ENCODE measurements around the gene PRODH. TPM values are rescaled to one million over a fixed set of nuclear protein-coding genes. Genes with fewer than 3 reads are reported as not detected.
"Not testable (repeated sequence)": the region's sequence is repeated elsewhere in the genome, so short reads cannot be mapped to it uniquely, and the experiment has no call there.

PRODH gene
- total RNA-seq, 4 donors from 2014 or later = 1.0 to 3.7 (median 2.6) TPM; not detected in 1

- intact Hi-C loops (cut with DNase I; ENCODE audit: low total_unique reads); H3K9me3 ChIP-seq; DNase-seq: not testable (repeated sequence)
Measured at GRCh38 chr22:18959266-18959665, 23.2 kb upstream of the PRODH start.

GRCh38 chr22:18958738-18959137 lies 22.6 kb upstream of the PRODH start:
- DNase-seq; H3K27me3 ChIP-seq; H3K27ac ChIP-seq; intact Hi-C loops (cut with DNase I; ENCODE audit: low total_unique reads); H3K4me3 ChIP-seq; H3K36me3 ChIP-seq; H3K4me1 ChIP-seq; H3K9me3 ChIP-seq: not testable (repeated sequence)

More at GRCh38 chr22:18959266-18959665, 23.2 kb upstream of the PRODH start:
- not testable (repeated sequence) for H3K27ac ChIP-seq, H3K36me3 ChIP-seq, H3K4me1 ChIP-seq, H3K27me3 ChIP-seq, H3K4me3 ChIP-seq

- H3K9me3 ChIP-seq; H3K4me1 ChIP-seq; H3K36me3 ChIP-seq; H3K27ac ChIP-seq; H3K4me3 ChIP-seq; H3K27me3 ChIP-seq; intact Hi-C loops (cut with DNase I; ENCODE audit: low total_unique reads); DNase-seq: not testable (repeated sequence)
Measured at GRCh38 chr22:18958321-18958705, 22.2 kb upstream of the PRODH start.

GRCh38 chr22:18957621-18958320 lies 21.7 kb upstream of the PRODH start:
- H3K27ac ChIP-seq; DNase-seq; intact Hi-C loops (cut with DNase I; ENCODE audit: low total_unique reads); H3K27me3 ChIP-seq; H3K9me3 ChIP-seq; H3K36me3 ChIP-seq; H3K4me1 ChIP-seq; H3K4me3 ChIP-seq: not testable (repeated sequence)

GRCh38 chr22:18956956-18957355 lies 20.9 kb upstream of the PRODH start:
- DNase-seq; H3K4me3 ChIP-seq; H3K27me3 ChIP-seq; H3K4me1 ChIP-seq; H3K36me3 ChIP-seq; H3K9me3 ChIP-seq; H3K27ac ChIP-seq; intact Hi-C loops (cut with DNase I; ENCODE audit: low total_unique reads): not testable (repeated sequence)

- H3K4me1 ChIP-seq; DNase-seq; H3K4me3 ChIP-seq; H3K27ac ChIP-seq; H3K9me3 ChIP-seq; H3K27me3 ChIP-seq; H3K36me3 ChIP-seq; intact Hi-C loops (cut with DNase I; ENCODE audit: low total_unique reads): not testable (repeated sequence)
Measured at GRCh38 chr22:18956121-18956895, 20.2 kb upstream of the PRODH start.

GRCh38 chr22:18955696-18956095 lies 19.6 kb upstream of the PRODH start:
- Histone ChIP-seq H3K9me3 (no peaks in the 10 kb centered on the region), H3K27me3 (no peaks in the 10 kb centered on the region), H3K36me3 (no peaks in the 10 kb centered on the region), H3K27ac (no peak overlapping the region), H3K4me1 (no peaks in the 10 kb centered on the region), H3K4me3 (no peak overlapping the region)
- no peak for DNase-seq
- intact Hi-C loops (cut with DNase I; ENCODE audit: low total_unique reads) = no loop called here
- TF ChIP-seq CTCF (IDR thresholded peaks at IDR 0.05) = no peak
- TF ChIP-seq POLR2A (IDR thresholded peaks at IDR 0.05) = no peak

GRCh38 chr22:18954990-18955571 lies 19.0 kb upstream of the PRODH start:
- no peaks in the 10 kb centered on the region for H3K27me3 ChIP-seq
- no peak for TF ChIP-seq CTCF (IDR thresholded peaks at IDR 0.05)
- TF ChIP-seq POLR2A (IDR thresholded peaks at IDR 0.05) = no peak
- H3K4me3 ChIP-seq = no peak overlapping the region
- H3K36me3 ChIP-seq = no peaks in the 10 kb centered on the region
- no peak for DNase-seq
- intact Hi-C loops (cut with DNase I; ENCODE audit: low total_unique reads) = no loop called here
- no peaks in the 10 kb centered on the region for H3K4me1 ChIP-seq
- H3K9me3 ChIP-seq = no peaks in the 10 kb centered on the region
- no peak overlapping the region for H3K27ac ChIP-seq

Data from uterus (tissue), 4 donors.